GM12878 (cell line): ENCODE measurements around the gene SEC62. TPM values are rescaled to one million over a fixed set of nuclear protein-coding genes. Genes with fewer than 3 reads are reported as not detected.

ENCODE experiments used
- ATAC-seq: fragments of 200-7000 bp; cut with Tn5 transposase; 3 replicates; pipeline ENCODE4 v1.9.1; 2020; ENCODE audit warnings: mild to moderate bottlenecking, moderate library complexity
- BruUV-seq: library from RNA; stranded (reverse); fragments of 400-500 nt; replicated peaks from 2 replicates; lab custom pipeline; 2021; lab: Mats Ljungman, UMichigan
- CTCF ChIA-PET: fragments of 300-600 bp; sonication (Branson Sonifier 250); formaldehyde crosslinking; extraction: SDS; loops from one replicate; lab custom pipeline; 2021; ENCODE audit warnings: inconsistent platforms; lab: Yijun Ruan, JAX
- POLR2A ChIA-PET: fragments of 350-600 bp; formaldehyde crosslinking; extraction: SDS; loops from one replicate; lab custom pipeline; 2021; ENCODE audit warnings: inconsistent platforms; lab: Charles Lee
- RAD21 ChIA-PET: fragments of 300-600 bp; sonication (Branson Sonifier 250); formaldehyde crosslinking; loops from one replicate; lab custom pipeline; 2023; ENCODE audit warnings: antibody characterized with exemption; ENCODE audit not compliant: unreplicated experiment; lab: Charles Lee
- SMC1A ChIA-PET: fragments of 300-600 bp; sonication (Branson Sonifier 250); formaldehyde crosslinking; loops from one replicate; lab custom pipeline; 2023; ENCODE audit not compliant: unreplicated experiment, uncharacterized antibody; lab: Charles Lee
- DNase-seq: peaks from one replicate; pipeline ENCODE4 v3.0.0-alpha.2; 2011; ENCODE audit warnings: low read depth, low spot score
- FAIRE-seq: peaks from 3 replicates; lab custom pipeline; 2011; peaks lifted over from hg19 to GRCh38; lab: Jason Lieb, UNC
- H2AFZ ChIP-seq: 2 replicates; pipeline ENCODE4 v1.6.0; 2011; ENCODE audit warnings: low read depth, low read length, control low read depth; ENCODE audit not compliant: control insufficient read depth
- H3K27ac ChIP-seq: 2 replicates; pipeline ENCODE4 v1.5.1; 2011; ENCODE audit warnings: control low read depth; ENCODE audit not compliant: control insufficient read depth, insufficient read depth
- H3K27me3 ChIP-seq, 2 experiments: replicated peaks in 1 of 2; 2 replicates each; pipeline versions ENCODE4 v1.6.0 to v1.6.1; 2011; ENCODE audit warnings: low read length in 1 of 2; ENCODE audit not compliant: control insufficient read depth in 2 of 2, insufficient read depth in 2 of 2
- H3K36me3 ChIP-seq, 2 experiments: 2 replicates each; pipeline ENCODE4 v1.5.1; 2011; ENCODE audit warnings: low read length in 1 of 2; ENCODE audit not compliant: control insufficient read depth in 2 of 2, insufficient read depth in 2 of 2
- H3K4me1 ChIP-seq: 2 replicates; pipeline ENCODE4 v1.6.1; 2011; ENCODE audit warnings: mild to moderate bottlenecking, low read length, moderate library complexity, mixed read lengths; ENCODE audit not compliant: control insufficient read depth, insufficient read depth
- H3K4me2 ChIP-seq: 2 replicates; pipeline ENCODE4 v1.6.0; 2011; ENCODE audit warnings: control low read depth; ENCODE audit not compliant: control insufficient read depth, insufficient read depth
- H3K4me3 ChIP-seq: fragments of 200-600 bp; sonication (generic); 2 replicates; pipeline ENCODE4 v1.5.1; 2016
- H3K79me2 ChIP-seq: 2 replicates; pipeline ENCODE4 v1.6.0; 2011; ENCODE audit warnings: low read length; ENCODE audit not compliant: control insufficient read depth, insufficient read depth
- H3K9ac ChIP-seq: 2 replicates; pipeline ENCODE4 v1.8.0; 2011; ENCODE audit warnings: low read length, control low read depth, mixed read lengths; ENCODE audit not compliant: control insufficient read depth, insufficient read depth
- H3K9me3 ChIP-seq: replicated peaks from 3 replicates; pipeline ENCODE4 v1.5.1; 2011; ENCODE audit warnings: mild to moderate bottlenecking, low read length; ENCODE audit not compliant: control insufficient read depth, insufficient read depth
- H4K20me1 ChIP-seq: 2 replicates; pipeline ENCODE4 v1.6.0; 2011; ENCODE audit not compliant: control insufficient read depth, insufficient read depth
- ATF2 ChIP-seq: IDR thresholded peaks from 2 replicates; pipeline ENCODE4 v1.6.1; 2012; ENCODE audit warnings: low read length, inconsistent platforms
- E2F8 ChIP-seq: fragments of 450-650 bp; IDR thresholded peaks from 2 replicates; pipeline ENCODE4 v1.6.1; 2018; ENCODE audit warnings: mild to moderate bottlenecking, low read depth, moderate library complexity; ENCODE audit not compliant: partially characterized antibody
- EZH2 ChIP-seq: IDR thresholded peaks from 2 replicates; pipeline ENCODE4 v1.6.1; 2012; ENCODE audit warnings: low read depth, mild to moderate bottlenecking, control low read depth, inconsistent platforms, low read length, borderline replicate concordance; ENCODE audit not compliant: control insufficient read depth
- IRF3 ChIP-seq: fragments of 450-650 bp; IDR thresholded peaks from 2 replicates; pipeline ENCODE4 v1.6.1; 2014; ENCODE audit warnings: mild to moderate bottlenecking
- NFIC ChIP-seq: IDR thresholded peaks from 2 replicates; pipeline ENCODE4 v1.6.1; 2012; ENCODE audit warnings: low read depth, mild to moderate bottlenecking, inconsistent platforms, low read length, moderate library complexity
- PAX8 ChIP-seq: fragments of 450-650 bp; IDR thresholded peaks from 2 replicates; pipeline ENCODE4 v1.6.1; 2017; ENCODE audit warnings: mild to moderate bottlenecking, moderate library complexity
- PBX3 ChIP-seq: IDR thresholded peaks from 2 replicates; pipeline ENCODE4 v1.6.1; 2011; ENCODE audit warnings: mild to moderate bottlenecking, low read depth, low read length, moderate library complexity; ENCODE audit not compliant: insufficient replicate concordance
- POLR2A ChIP-seq: IDR thresholded peaks from 2 replicates; pipeline ENCODE4 v1.6.1; 2011; ENCODE audit warnings: low read depth, mild to moderate bottlenecking, low read length
- POLR2AphosphoS5 ChIP-seq: IDR thresholded peaks from 2 replicates; pipeline ENCODE4 v1.6.1; 2011; ENCODE audit warnings: mild to moderate bottlenecking, low read length, inconsistent platforms
- SUZ12 ChIP-seq: fragments of 200-600 bp; sonication (generic); IDR thresholded peaks from one replicate; pipeline ENCODE4 v1.6.1; 2018; ENCODE audit warnings: antibody characterized with exemption, mild to moderate bottlenecking; ENCODE audit not compliant: unreplicated experiment
- ZBTB33 ChIP-seq: fragments of 450-650 bp; IDR thresholded peaks from 2 replicates; pipeline ENCODE4 v1.6.1; 2017; ENCODE audit warnings: mild to moderate bottlenecking
- ZNF24 ChIP-seq: fragments of 450-650 bp; IDR thresholded peaks from 2 replicates; pipeline ENCODE4 v1.6.1; 2017; ENCODE audit warnings: antibody characterized with exemption, mild to moderate bottlenecking
- WGBS: methylation state at CpG from one replicate; pipeline ENCODE4 v1.1.6; 2016; ENCODE audit warnings: low lambda C conversion rate; ENCODE audit not compliant: insufficient replicate concordance, insufficient coverage; ENCODE audit errors: missing lambda C conversion rate; 5-methylcytosine and 5-hydroxymethylcytosine counted together
- in situ Hi-C: fragments of 300-500 bp; cut with MboI; formaldehyde crosslinking; loops from 9 replicates; pipeline ENCODE4 v1.14.3; 2018; ENCODE audit warnings: mixed read lengths
- intact Hi-C: fragments of 100-400 bp; cut with micrococcal nuclease; formaldehyde crosslinking; loops from one replicate; pipeline ENCODE4 v1.14.2; 2022; ENCODE audit not compliant: unreplicated experiment
- polyA plus RNA-seq, 11 experiments: library from polyadenylated mRNA; depleted of rRNA in 4 of 11; unstranded in 6 of 11; stranded (reverse) in 5 of 11; fragments of >200 nt; fragmentation: Nextera tagmentation in 4 of 11; fragmentation: Illumina TruSeq in 1 of 11; extraction: Ambion mirVana in 4 of 11; extraction: Trizol in 1 of 11; gene quantifications; 1 replicate in 1 of 11; 2 replicates in 10 of 11; pipeline versions ENCODE4 v1.2.1 to v1.2.3, GENCODE V29; 2011 to 2016; ENCODE audit warnings: inconsistent platforms in 2 of 11, missing spikeins in 2 of 11, low read depth in 1 of 11
- total RNA-seq, 4 experiments: library from RNA; depleted of rRNA in 3 of 4; stranded (reverse); fragments of >200 nt in 3 of 4; fragmentation: Illumina TruSeq in 1 of 4; extraction: Trizol in 1 of 4; gene quantifications; 2 replicates each; pipeline versions ENCODE4 v1.2.1 to v1.2.3, GENCODE V29; 2013 to 2021

The SEC62 gene
- total and polyA plus RNA-seq, 10 of the 15 experiments (the other 5 are each of a cell fraction or from before 2014, with no cell fraction given) = 25.6 to 270 (median 94.8) TPM

- Histone ChIP-seq H2AFZ (peak within 1 kb of the TSS; percentile 56), H3K4me2 (peak within 1 kb of the TSS; percentile 88), H3K4me1 (peaks cover 11% of the 10 kb centered on the region; the same call in 1 of the 2 replicates), H3K4me3 (peak within 1 kb of the TSS; percentile 87), H3K27ac (peak within 1 kb of the TSS; percentile 88), H3K9ac (peak within 1 kb of the TSS; percentile 76), H3K36me3 (no peaks in the 10 kb centered on the region), H4K20me1 (no peaks in the 10 kb centered on the region), H3K79me2 (peaks cover 41% of the 10 kb centered on the region), H3K9me3 (no peaks in the 10 kb centered on the region), H3K27me3 (no peaks in the 10 kb centered on the region; a peak in 2 of 4 replicates)
- FAIRE-seq (peak; percentile 52), ATAC-seq (peak; percentile 93), DNase-seq (no peak)
- RAD21 ChIA-PET = no interaction called here
- in situ Hi-C loops = loop anchor here (25.0 kb wide), 1 partner anchor 900 kb away; no protein-coding TSS in a partner anchor
- WGBS = 3% methylated on average over 54 of the region's 78 CpGs
- SMC1A ChIA-PET = interaction anchor here (0.6 to 1.4 kb wide), 2 partner anchors 16 to 418 kb away, joined by 3 to 4 read pairs; no protein-coding TSS in a partner anchor
- POLR2A ChIA-PET = no interaction called here
- intact Hi-C loops = loop anchor here (5.0 kb wide), 1 partner anchor 275 kb away; no protein-coding TSS in a partner anchor
- CTCF ChIA-PET = interaction anchor here (0.6 to 1.8 kb wide), 4 partner anchors 16 to 193 kb away, joined by 3 to 5 read pairs (median 4); no protein-coding TSS in a partner anchor
- BruUV-seq = no TSS peak
- no peak for TF ChIP-seq ZNF24
- TF ChIP-seq POLR2AphosphoS5 = 0 out of 2 replicates have a peak, but pooled peaks have one; percentile 17
- no peak for TF ChIP-seq ZBTB33
- no peak for TF ChIP-seq EZH2
- TF ChIP-seq SUZ12 = no peak
- peak; percentile 79 for TF ChIP-seq POLR2A
- TF ChIP-seq PAX8 = no peak
- no peak for TF ChIP-seq E2F8
- no peak for TF ChIP-seq PBX3
- TF ChIP-seq NFIC = no peak
- no peak for TF ChIP-seq ATF2
- no peak for TF ChIP-seq IRF3
Observed at GRCh38 chr3:170037463-170038433, 71.1 kb downstream of the SEC62 start, which contains the start of gene GPR160. Gene GPR160 (plus strand): TSS chr3:170037995. CDS start chr3:170083973, 45,978 bp downstream.
